ENCODE results near the gene LIN7C.

LIN7C gene

DNA sequence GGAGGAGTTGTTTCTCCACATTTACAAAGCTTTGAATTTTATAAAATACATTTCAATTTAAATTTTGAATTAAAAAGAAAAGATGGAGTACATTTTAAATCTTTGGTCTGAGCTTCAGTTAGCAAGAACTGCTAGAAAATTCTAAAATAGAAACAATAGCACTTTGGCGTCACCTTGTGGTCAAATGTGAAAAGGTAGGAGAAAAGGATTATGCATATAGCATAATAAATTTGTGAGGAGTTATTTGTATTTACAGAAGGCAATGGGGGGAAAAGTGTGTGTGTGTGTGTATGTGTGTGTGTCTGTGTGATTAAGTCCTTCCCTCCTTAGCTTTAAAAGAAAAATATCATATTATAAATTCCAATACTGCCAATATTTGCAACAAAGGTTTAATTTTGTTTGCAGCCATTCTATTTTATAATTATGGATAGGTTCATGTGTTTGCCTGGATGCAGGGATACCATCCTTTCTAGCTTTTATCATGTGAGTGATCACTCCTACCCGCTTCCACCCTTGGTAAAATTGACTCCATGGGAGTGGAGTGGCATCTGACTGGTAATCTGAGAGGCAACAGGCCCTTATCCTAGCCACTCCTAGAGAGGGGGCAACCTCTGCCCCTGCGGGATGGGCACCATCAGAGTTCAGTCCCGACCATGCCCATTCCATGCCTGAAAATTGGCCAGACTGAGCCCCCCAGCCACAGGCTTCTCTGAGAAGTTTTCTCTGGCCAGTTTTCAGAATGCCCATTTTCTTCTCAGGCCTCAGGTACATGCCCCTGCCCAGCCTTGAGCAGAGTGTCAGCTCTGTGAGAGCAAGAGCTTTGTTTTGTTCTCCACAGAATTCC is 20.4 kb downstream of the LIN7C start:
- Histone ChIP-seq H3K9ac (ENCODE audit: low read depth, low read length) (no peak overlapping the region), H3K9me3 (ENCODE audit: control insufficient read depth, insufficient read depth, low read length) (peaks cover 6% of the 10 kb centered on the region; the same call in 1 of the 2 replicates), H3K27ac (ENCODE audit: low read depth, low read length) (no peak overlapping the region), H3K27me3 (ENCODE audit: control insufficient read depth, insufficient read depth, low read length) (no peaks in the 10 kb centered on the region), H3K4me3 (ENCODE audit: low read depth, low read length) (no peak overlapping the region), H3K36me3 (ENCODE audit: control insufficient read depth, insufficient read depth, low read length) (peaks cover 15% of the 10 kb centered on the region), H3K4me1 (ENCODE audit: control insufficient read depth, insufficient read depth, low read length) (peaks cover 7% of the 10 kb centered on the region; the same call in 1 of the 2 replicates)

- Histone ChIP-seq H3K9me3 (ENCODE audit: control insufficient read depth, insufficient read depth, low read length) (no peaks in the 10 kb centered on the region), H3K27me3 (ENCODE audit: control insufficient read depth, insufficient read depth, low read length) (no peaks in the 10 kb centered on the region), H3K4me3 (ENCODE audit: low read depth, low read length) (no peak overlapping the region), H3K27ac (ENCODE audit: low read depth, low read length) (no peak overlapping the region), H3K9ac (ENCODE audit: low read depth, low read length) (no peak overlapping the region), H3K36me3 (ENCODE audit: control insufficient read depth, insufficient read depth, low read length) (no peaks in the 10 kb centered on the region), H3K4me1 (ENCODE audit: control insufficient read depth, insufficient read depth, low read length) (peaks cover 7% of the 10 kb centered on the region; the same call in 1 of the 2 replicates)
Measured at GRCh38 chr11:27482793-27483192, 23.8 kb downstream of the LIN7C start.

DNA sequence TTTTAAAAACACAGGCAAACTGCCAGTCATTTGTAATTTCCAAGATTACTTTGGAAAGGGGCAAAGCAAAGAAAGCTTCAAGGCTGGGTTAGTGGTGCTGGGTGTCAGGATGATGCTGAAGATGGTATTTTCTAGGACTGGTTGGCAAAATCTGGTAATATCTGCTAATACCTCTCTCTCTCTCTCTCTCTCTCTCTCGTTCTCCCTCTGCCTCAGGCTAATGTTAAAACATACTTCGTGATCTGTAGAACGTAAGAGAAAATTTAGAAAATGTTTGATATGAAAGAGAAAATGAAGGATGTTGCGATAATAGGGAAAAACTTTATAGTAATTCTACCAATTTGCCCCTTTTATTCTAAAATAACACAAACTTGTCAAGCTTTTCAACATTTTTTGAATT is 24.6 kb downstream of the LIN7C start:
- Histone ChIP-seq H3K27ac (ENCODE audit: low read depth, low read length) (no peak overlapping the region), H3K9me3 (ENCODE audit: control insufficient read depth, insufficient read depth, low read length) (no peaks in the 10 kb centered on the region), H3K36me3 (ENCODE audit: control insufficient read depth, insufficient read depth, low read length) (no peaks in the 10 kb centered on the region), H3K9ac (ENCODE audit: low read depth, low read length) (no peak overlapping the region), H3K4me3 (ENCODE audit: low read depth, low read length) (no peak overlapping the region), H3K4me1 (ENCODE audit: control insufficient read depth, insufficient read depth, low read length) (peaks cover 7% of the 10 kb centered on the region; the same call in 1 of the 2 replicates), H3K27me3 (ENCODE audit: control insufficient read depth, insufficient read depth, low read length) (no peaks in the 10 kb centered on the region)

DNA sequence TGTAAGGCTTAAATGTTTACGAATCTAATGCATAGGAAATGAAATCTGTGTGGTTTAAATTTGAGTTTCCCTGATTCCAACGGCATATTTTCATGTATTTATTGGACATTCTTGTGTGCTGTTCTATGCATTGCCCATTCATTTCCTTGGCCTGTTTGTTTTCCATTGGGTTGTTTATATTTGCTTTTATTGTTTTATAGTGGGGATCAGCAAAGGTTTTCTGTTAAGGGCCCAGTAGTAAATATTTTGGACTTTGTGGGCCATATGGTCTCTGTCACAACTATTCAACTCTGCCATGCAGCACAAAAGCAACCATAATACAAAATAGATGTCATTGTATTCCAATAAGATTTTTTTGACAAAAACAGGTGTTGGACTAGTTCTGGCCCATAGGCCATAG is 28.7 kb downstream of the LIN7C start:
- no peaks in the 10 kb centered on the region for H3K9me3 ChIP-seq (ENCODE audit: control insufficient read depth, insufficient read depth, low read length)
- peaks cover 8% of the 10 kb centered on the region for H3K4me1 ChIP-seq (ENCODE audit: control insufficient read depth, insufficient read depth, low read length)
- H3K27me3 ChIP-seq (ENCODE audit: control insufficient read depth, insufficient read depth, low read length) = no peaks in the 10 kb centered on the region
- no peak overlapping the region for H3K27ac ChIP-seq (ENCODE audit: low read depth, low read length)
- H3K4me3 ChIP-seq (ENCODE audit: low read depth, low read length) = no peak overlapping the region
- H3K9ac ChIP-seq (ENCODE audit: low read depth, low read length) = no peak overlapping the region
- no peaks in the 10 kb centered on the region for H3K36me3 ChIP-seq (ENCODE audit: control insufficient read depth, insufficient read depth, low read length)

- H3K27ac ChIP-seq (ENCODE audit: low read depth, low read length) = no peak overlapping the region
- no peak overlapping the region for H3K9ac ChIP-seq (ENCODE audit: low read depth, low read length)
- H3K4me1 ChIP-seq (ENCODE audit: control insufficient read depth, insufficient read depth, low read length) = peaks cover 6% of the 10 kb centered on the region
- no peaks in the 10 kb centered on the region for H3K27me3 ChIP-seq (ENCODE audit: control insufficient read depth, insufficient read depth, low read length)
- no peaks in the 10 kb centered on the region for H3K9me3 ChIP-seq (ENCODE audit: control insufficient read depth, insufficient read depth, low read length)
- no peak overlapping the region for H3K4me3 ChIP-seq (ENCODE audit: low read depth, low read length)
- no peaks in the 10 kb centered on the region for H3K36me3 ChIP-seq (ENCODE audit: control insufficient read depth, insufficient read depth, low read length)
Measured at GRCh38 chr11:27477243-27477642, 29.3 kb downstream of the LIN7C start.

DNA sequence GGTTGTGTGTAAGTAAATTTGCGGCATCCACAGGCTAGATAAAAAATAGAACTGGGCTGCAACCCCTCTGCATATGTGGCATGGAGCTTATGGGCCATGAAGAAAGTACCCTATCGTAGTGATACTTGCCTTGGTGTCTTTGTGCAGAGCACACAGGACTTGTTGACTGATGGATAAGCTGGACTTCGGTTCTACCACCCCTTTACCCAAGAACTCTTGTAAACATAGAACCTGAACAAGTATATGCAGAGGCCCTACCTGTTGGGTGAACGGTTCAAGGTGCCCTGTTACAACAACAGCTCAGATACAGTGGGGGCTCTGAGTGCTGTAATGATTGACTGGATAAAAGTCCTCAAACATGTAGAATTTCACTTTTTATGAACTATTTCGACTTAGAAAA is 30.9 kb downstream of the LIN7C start:
- H3K4me1 ChIP-seq (ENCODE audit: control insufficient read depth, insufficient read depth, low read length) = peaks cover 6% of the 10 kb centered on the region
- no peak overlapping the region for H3K9ac ChIP-seq (ENCODE audit: low read depth, low read length)
- no peaks in the 10 kb centered on the region for H3K36me3 ChIP-seq (ENCODE audit: control insufficient read depth, insufficient read depth, low read length)
- H3K27ac ChIP-seq (ENCODE audit: low read depth, low read length) = no peak overlapping the region
- H3K27me3 ChIP-seq (ENCODE audit: control insufficient read depth, insufficient read depth, low read length) = no peaks in the 10 kb centered on the region
- no peaks in the 10 kb centered on the region for H3K9me3 ChIP-seq (ENCODE audit: control insufficient read depth, insufficient read depth, low read length)
- no peak overlapping the region for H3K4me3 ChIP-seq (ENCODE audit: low read depth, low read length)

GRCh38 chr11:27473017-27473406 is 33.6 kb downstream of the LIN7C start:
- Histone ChIP-seq H3K9me3 (ENCODE audit: control insufficient read depth, insufficient read depth, low read length) (no peaks in the 10 kb centered on the region), H3K36me3 (ENCODE audit: control insufficient read depth, insufficient read depth, low read length) (no peaks in the 10 kb centered on the region), H3K4me1 (ENCODE audit: control insufficient read depth, insufficient read depth, low read length) (peaks cover 31% of the 10 kb centered on the region), H3K27me3 (ENCODE audit: control insufficient read depth, insufficient read depth, low read length) (no peaks in the 10 kb centered on the region), H3K4me3 (ENCODE audit: low read depth, low read length) (peak overlapping the region; percentile 58), H3K9ac (ENCODE audit: low read depth, low read length) (no peak overlapping the region; the same call in 1 of the 2 replicates), H3K27ac (ENCODE audit: low read depth, low read length) (peak overlapping the region; percentile 67)

- no peaks in the 10 kb centered on the region for H3K27me3 ChIP-seq (ENCODE audit: control insufficient read depth, insufficient read depth, low read length)
- H3K4me1 ChIP-seq (ENCODE audit: control insufficient read depth, insufficient read depth, low read length) = peaks cover 31% of the 10 kb centered on the region
- H3K9ac ChIP-seq (ENCODE audit: low read depth, low read length) = peak within 1 kb of the TSS; percentile 83
- no peaks in the 10 kb centered on the region for H3K36me3 ChIP-seq (ENCODE audit: control insufficient read depth, insufficient read depth, low read length)
- peak within 1 kb of the TSS; percentile 84 for H3K4me3 ChIP-seq (ENCODE audit: low read depth, low read length)
- no peaks in the 10 kb centered on the region for H3K9me3 ChIP-seq (ENCODE audit: control insufficient read depth, insufficient read depth, low read length)
- H3K27ac ChIP-seq (ENCODE audit: low read depth, low read length) = peak within 1 kb of the TSS; percentile 91
Measured at GRCh38 chr11:27472398-27473016, 34.1 kb downstream of the LIN7C start, which contains the start of gene LGR4. Gene LGR4 (minus strand): TSS chr11:27472790. CDS start chr11:27472302, 488 bp downstream.

- H3K9ac ChIP-seq (ENCODE audit: low read depth, low read length) = peak overlapping the region; percentile 83
- no peaks in the 10 kb centered on the region for H3K36me3 ChIP-seq (ENCODE audit: control insufficient read depth, insufficient read depth, low read length)
- peak overlapping the region; percentile 91 for H3K27ac ChIP-seq (ENCODE audit: low read depth, low read length)
- H3K4me1 ChIP-seq (ENCODE audit: control insufficient read depth, insufficient read depth, low read length) = peaks cover 31% of the 10 kb centered on the region
- peak overlapping the region; percentile 84 for H3K4me3 ChIP-seq (ENCODE audit: low read depth, low read length)
- no peaks in the 10 kb centered on the region for H3K27me3 ChIP-seq (ENCODE audit: control insufficient read depth, insufficient read depth, low read length)
- H3K9me3 ChIP-seq (ENCODE audit: control insufficient read depth, insufficient read depth, low read length) = no peaks in the 10 kb centered on the region
Measured at GRCh38 chr11:27471589-27472397, 34.8 kb downstream of the LIN7C start.

DNA sequence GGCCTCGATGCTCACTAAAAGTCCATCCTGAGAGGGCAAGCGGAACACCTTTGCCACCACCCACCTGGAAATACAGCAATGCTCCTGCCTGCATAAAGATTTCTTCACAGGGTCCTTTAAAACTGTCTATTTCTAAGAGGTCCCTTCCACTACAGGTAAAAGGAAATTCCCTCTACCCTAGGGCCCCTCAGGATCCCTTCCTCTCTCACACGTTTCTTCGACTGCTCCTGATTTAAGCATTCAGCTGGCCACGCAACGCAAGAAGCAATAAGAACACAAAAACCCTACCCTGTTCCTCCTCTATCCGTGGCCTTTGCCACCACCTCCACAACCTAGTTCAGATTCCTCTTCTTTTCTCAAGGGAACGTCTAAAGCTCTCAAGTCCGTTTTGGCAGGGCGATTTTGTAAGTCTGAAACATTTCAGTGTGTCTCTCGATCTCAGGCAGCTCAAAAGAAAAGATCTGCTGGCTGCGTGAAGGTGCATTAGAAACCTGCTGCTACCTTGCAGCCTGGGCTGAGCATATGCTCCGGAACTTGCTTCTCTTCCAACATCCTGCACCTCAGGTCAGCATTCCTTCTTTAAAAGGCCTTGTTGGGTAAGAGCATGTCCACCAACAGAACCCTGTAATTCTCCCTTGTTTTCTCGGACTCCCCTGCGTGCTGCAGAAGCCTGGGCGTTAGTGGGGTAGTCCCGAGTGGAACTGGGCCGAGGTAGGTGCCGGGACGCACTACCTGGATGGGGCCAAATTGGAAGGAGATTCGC is 35.6 kb downstream of the LIN7C start:
- H3K9me3 ChIP-seq (ENCODE audit: control insufficient read depth, insufficient read depth, low read length) = no peaks in the 10 kb centered on the region
- peak overlapping the region; percentile 84 for H3K4me3 ChIP-seq (ENCODE audit: low read depth, low read length)
- H3K9ac ChIP-seq (ENCODE audit: low read depth, low read length) = peak overlapping the region; percentile 61
- no peaks in the 10 kb centered on the region for H3K36me3 ChIP-seq (ENCODE audit: control insufficient read depth, insufficient read depth, low read length)
- H3K4me1 ChIP-seq (ENCODE audit: control insufficient read depth, insufficient read depth, low read length) = peaks cover 36% of the 10 kb centered on the region
- peak overlapping the region; percentile 46 for H3K27ac ChIP-seq (ENCODE audit: low read depth, low read length)
- no peaks in the 10 kb centered on the region for H3K27me3 ChIP-seq (ENCODE audit: control insufficient read depth, insufficient read depth, low read length)
